GM10266 (cell line): ENCODE data around the gene TMEM221.

Experiments used
- DNase-seq: peaks from one replicate; pipeline ENCODE4 v3.0.0; 2012; ENCODE audit errors: extremely low spot score
- CTCF ChIP-seq: IDR thresholded peaks from 2 replicates; pipeline ENCODE4 v1.5.1; 2012; ENCODE audit warnings: mild to moderate bottlenecking, low read depth; ENCODE audit not compliant: control insufficient read depth, insufficient read depth; ENCODE audit errors: missing control alignments

The TMEM221 gene

GRCh38 chr19:17404015-17404414 is 44.5 kb downstream of the TMEM221 start:
- no peak for TF ChIP-seq CTCF
- DNase-seq: no peak

DNA sequence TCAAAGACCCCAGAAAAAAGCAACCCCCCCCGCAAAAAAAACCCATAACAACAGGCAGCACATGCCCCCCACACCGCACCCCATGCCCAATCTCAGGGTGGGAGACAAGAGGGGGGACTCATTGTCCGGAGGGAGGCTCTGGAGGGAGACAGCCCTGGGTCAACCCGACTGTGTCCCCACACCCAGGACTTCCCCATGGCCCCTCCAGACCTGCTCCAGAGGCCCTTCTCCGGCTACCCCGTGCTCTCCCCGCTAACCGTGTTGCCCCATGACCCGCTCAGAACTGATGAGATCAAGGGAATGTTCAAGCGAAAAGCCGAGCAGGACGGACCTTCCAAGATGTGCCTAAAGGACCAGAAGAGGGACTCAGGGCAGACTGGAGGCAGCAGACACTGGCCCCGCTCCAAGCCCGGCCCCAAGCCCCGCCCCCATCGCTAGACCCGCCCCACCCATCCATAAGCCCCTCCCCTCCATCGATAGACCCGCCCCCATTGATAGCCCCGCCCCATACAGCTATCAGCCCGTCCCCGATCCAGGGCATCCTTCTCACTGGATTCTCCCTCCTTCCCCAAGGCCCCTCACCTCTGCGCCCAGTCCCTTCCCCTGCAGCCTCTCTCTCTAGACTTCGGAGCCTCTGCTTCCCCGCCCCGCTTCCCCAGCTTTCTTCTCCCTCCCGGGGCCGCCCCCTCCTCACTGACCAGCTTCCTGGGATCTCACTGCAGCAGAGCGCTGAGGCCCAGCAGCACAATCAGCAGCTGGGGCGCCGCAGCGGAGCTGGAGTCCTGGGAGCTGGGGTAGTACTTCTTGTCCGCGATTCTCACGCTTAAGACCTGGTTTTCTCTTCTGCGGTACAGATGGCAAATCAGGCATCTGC is 45.2 kb downstream of the TMEM221 start:
- DNase-seq: peak; percentile 87
- TF ChIP-seq CTCF: no peak

- DNase-seq: no peak
- TF ChIP-seq CTCF: no peak
Observed at GRCh38 chr19:17401628-17402027, 46.8 kb downstream of the TMEM221 start.

- no peak for DNase-seq
- TF ChIP-seq CTCF: no peak
Observed at GRCh38 chr19:17398902-17399527, 49.5 kb downstream of the TMEM221 start.

DNA sequence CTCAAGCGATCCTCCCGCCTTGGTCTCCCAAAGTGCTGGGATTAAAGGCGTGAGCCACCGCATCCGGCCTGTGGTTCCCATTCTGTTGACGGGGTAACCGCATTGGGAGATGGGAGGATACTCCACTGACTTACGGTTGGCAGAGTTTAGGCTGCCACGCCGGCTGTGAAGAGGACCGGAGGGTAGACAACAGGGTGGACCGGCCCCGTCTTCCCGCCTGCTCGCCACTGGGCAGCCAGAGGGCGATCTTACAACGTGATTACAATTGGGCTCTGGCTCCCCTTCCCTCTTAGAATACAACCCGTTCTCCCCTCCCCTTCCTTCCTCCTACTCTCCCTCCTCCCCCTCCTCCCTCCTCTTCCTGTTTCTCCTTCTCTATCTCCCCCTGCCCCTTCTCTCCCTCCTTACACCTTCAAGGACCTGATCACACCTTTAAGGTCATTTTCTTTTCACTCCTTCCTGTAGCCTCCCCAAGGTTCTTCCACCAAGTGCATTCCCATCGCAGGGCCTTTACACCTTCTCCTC is 53.5 kb downstream of the TMEM221 start:
- peak; percentile 85 for DNase-seq
- TF ChIP-seq CTCF: peak; percentile 88

DNA sequence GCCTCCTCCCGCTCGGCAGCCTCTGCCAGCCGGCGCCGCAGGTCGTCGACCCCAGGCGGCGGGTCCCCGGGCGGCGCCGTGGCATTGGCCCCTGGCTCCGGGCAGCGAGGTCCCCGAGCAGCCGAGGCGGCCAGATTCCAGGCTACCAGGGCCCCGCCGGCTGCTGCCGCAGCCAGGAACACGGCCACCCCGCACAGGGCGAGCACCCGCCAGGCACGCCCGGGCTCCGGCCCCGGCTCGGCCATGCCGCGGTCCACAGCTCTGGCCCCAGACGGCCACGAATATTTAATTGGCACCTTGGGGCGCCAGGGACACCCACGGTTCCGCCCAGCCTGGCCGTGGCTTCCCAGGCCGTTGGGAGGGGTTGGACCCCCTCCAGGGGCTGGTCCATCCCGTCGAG is 54.6 kb downstream of the TMEM221 start, which contains the start of gene CCDC194:
Gene CCDC194, minus strand, starts transcription at position 283 of the 400 bp plus-strand sequence. Its CDS starts 38 bp downstream, at position 245.
- DNase-seq: no peak
- no peak for TF ChIP-seq CTCF
